ENCODE results near the gene FSTL4.

- no peak for TF ChIP-seq CTCF (IDR thresholded peaks at IDR 0.05; ENCODE audit: poor library complexity, severe bottlenecking)
- TF ChIP-seq EZH2 (IDR thresholded peaks at IDR 0.05; ENCODE audit: borderline replicate concordance, insufficient read depth, low read length, poor library complexity, severe bottlenecking) = no peak
- TF ChIP-seq EP300 (conservative IDR thresholded peaks at IDR 0.05; ENCODE audit: poor library complexity, severe bottlenecking) = no peak
- TF ChIP-seq POLR2AphosphoS5 (IDR thresholded peaks at IDR 0.05) = no peak
- TF ChIP-seq, protein P1, sequence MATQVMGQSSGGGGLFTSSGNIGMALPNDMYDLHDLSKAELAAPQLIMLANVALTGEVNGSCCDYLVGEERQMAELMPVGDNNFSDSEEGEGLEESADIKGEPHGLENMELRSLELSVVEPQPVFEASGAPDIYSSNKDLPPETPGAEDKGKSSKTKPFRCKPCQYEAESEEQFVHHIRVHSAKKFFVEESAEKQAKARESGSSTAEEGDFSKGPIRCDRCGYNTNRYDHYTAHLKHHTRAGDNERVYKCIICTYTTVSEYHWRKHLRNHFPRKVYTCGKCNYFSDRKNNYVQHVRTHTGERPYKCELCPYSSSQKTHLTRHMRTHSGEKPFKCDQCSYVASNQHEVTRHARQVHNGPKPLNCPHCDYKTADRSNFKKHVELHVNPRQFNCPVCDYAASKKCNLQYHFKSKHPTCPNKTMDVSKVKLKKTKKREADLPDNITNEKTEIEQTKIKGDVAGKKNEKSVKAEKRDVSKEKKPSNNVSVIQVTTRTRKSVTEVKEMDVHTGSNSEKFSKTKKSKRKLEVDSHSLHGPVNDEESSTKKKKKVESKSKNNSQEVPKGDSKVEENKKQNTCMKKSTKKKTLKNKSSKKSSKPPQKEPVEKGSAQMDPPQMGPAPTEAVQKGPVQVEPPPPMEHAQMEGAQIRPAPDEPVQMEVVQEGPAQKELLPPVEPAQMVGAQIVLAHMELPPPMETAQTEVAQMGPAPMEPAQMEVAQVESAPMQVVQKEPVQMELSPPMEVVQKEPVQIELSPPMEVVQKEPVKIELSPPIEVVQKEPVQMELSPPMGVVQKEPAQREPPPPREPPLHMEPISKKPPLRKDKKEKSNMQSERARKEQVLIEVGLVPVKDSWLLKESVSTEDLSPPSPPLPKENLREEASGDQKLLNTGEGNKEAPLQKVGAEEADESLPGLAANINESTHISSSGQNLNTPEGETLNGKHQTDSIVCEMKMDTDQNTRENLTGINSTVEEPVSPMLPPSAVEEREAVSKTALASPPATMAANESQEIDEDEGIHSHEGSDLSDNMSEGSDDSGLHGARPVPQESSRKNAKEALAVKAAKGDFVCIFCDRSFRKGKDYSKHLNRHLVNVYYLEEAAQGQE (IDR thresholded peaks at IDR 0.05; ENCODE audit: borderline replicate concordance) = no peak
- TF ChIP-seq RAD21 (conservative IDR thresholded peaks at IDR 0.05) = no peak
These were observed 381.3 kb downstream of the FSTL4 start for GRCh38 chr5:133230823-133231578.

Data from neural cell (in vitro differentiated cells).